ENCODE results near the gene ZNF71.

ZNF71 gene

DNA sequence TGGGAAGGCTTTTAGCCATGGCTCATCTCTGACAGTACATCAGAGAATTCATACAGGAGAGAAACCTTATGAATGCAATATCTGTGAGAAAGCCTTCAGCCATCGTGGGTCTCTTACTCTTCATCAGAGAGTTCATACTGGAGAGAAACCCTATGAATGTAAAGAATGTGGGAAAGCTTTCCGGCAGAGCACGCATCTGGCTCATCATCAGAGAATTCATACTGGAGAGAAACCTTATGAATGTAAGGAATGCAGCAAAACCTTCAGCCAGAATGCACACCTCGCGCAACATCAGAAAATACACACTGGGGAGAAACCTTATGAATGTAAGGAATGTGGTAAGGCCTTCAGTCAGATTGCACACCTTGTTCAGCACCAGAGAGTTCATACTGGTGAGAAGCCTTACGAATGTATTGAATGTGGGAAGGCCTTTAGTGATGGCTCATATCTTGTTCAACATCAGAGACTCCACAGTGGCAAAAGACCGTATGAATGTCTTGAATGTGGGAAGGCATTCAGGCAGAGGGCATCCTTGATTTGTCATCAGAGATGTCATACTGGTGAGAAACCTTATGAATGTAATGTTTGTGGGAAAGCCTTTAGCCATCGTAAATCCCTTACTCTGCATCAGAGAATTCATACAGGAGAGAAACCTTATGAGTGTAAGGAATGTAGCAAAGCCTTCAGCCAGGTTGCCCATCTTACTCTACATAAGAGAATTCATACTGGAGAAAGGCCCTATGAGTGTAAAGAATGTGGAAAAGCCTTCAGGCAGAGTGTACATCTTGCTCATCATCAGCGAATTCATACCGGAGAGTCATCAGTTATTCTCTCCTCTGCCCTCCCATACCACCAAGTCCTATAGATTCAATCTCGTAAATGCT lies 17.1 kb upstream of the ZNF71 start:
- H4K20me1 ChIP-seq (ENCODE audit: insufficient read depth, low read length): no peaks in the 10 kb centered on the region
- H3K36me3 ChIP-seq (replicated peaks; ENCODE audit: low read depth, low read length): no peaks in the 10 kb centered on the region
- H3K4me1 ChIP-seq (ENCODE audit: low read length): no peaks in the 10 kb centered on the region
- no peak overlapping the region for H3K27ac ChIP-seq (ENCODE audit: low read length)
- H3K4me3 ChIP-seq (ENCODE audit: low read length): no peak overlapping the region
- peaks cover 57% of the 10 kb centered on the region for H3K9me3 ChIP-seq (ENCODE audit: insufficient read depth, low read length)
- no peak overlapping the region for H3K4me2 ChIP-seq (ENCODE audit: low read length)
- H2AFZ ChIP-seq (ENCODE audit: low read depth, low read length): no peak overlapping the region
- no peaks in the 10 kb centered on the region for H3K27me3 ChIP-seq (ENCODE audit: low read depth, low read length)
- no peak overlapping the region for H3K9ac ChIP-seq (ENCODE audit: low read length)
- TF ChIP-seq, protein P1, sequence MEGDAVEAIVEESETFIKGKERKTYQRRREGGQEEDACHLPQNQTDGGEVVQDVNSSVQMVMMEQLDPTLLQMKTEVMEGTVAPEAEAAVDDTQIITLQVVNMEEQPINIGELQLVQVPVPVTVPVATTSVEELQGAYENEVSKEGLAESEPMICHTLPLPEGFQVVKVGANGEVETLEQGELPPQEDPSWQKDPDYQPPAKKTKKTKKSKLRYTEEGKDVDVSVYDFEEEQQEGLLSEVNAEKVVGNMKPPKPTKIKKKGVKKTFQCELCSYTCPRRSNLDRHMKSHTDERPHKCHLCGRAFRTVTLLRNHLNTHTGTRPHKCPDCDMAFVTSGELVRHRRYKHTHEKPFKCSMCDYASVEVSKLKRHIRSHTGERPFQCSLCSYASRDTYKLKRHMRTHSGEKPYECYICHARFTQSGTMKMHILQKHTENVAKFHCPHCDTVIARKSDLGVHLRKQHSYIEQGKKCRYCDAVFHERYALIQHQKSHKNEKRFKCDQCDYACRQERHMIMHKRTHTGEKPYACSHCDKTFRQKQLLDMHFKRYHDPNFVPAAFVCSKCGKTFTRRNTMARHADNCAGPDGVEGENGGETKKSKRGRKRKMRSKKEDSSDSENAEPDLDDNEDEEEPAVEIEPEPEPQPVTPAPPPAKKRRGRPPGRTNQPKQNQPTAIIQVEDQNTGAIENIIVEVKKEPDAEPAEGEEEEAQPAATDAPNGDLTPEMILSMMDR (IDR thresholded peaks at IDR 0.05; ENCODE audit: low read depth, low read length): no peak
- TF ChIP-seq EZH2phosphoT487 (IDR thresholded peaks at IDR 0.05; ENCODE audit: low read depth): no peak
- H3K79me2 ChIP-seq (ENCODE audit: low read length): no peaks in the 10 kb centered on the region

DNA sequence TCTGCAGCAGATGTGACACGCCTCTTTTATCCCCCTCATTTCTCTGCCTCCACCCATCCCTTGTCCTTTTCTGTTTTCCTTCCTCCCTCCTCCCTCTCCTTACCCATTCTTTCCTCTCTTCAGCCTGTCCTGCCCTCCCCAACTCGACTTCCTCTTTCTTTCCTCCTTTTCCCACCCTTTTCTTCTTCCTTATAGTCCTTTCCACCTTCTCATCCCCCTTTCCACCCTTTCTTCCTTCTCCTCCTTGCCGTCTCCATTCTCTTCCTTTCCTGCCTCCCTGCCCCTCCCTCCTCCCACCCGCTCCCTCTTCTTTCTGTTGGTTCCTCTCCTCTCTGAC lies 688 bp upstream of the ZNF71 start:
- H3K27ac ChIP-seq (ENCODE audit: low read length): no peak overlapping the region

DNA sequence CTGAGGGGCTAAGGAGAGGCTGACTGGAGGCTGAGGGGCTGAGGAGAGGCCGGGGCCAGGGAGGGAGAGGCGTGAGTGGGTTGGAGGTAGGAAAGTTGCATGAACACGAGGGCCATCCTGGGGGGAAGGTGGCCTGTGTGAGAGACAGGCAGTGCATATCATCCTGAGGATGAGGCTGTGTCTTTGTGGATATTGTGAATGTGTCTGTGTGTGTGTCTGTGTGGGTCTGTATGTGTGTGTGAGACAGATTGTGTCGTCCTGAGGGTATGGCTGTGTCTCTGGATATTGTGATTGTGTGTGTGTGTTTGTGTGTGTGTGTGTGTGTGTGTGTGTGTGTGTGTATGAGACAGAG lies 422 bp downstream of the ZNF71 start:
- peaks cover 16% of the 10 kb centered on the region for H3K9me3 ChIP-seq (ENCODE audit: insufficient read depth, low read length)
- peak overlapping the region; percentile 99 for H2AFZ ChIP-seq (ENCODE audit: low read depth, low read length)
- H3K4me3 ChIP-seq (ENCODE audit: low read length): peak overlapping the region; percentile 93
- peaks cover 38% of the 10 kb centered on the region for H3K79me2 ChIP-seq (ENCODE audit: low read length)
- H3K4me1 ChIP-seq (ENCODE audit: low read length): peaks cover 6% of the 10 kb centered on the region
- H3K27me3 ChIP-seq (ENCODE audit: low read depth, low read length): no peaks in the 10 kb centered on the region
- no peak overlapping the region for H3K27ac ChIP-seq (ENCODE audit: low read length)
- H3K4me2 ChIP-seq (ENCODE audit: low read length): peak overlapping the region; percentile 89
- H3K9ac ChIP-seq (ENCODE audit: low read length): peak overlapping the region; percentile 85
- TF ChIP-seq, protein P1 (IDR thresholded peaks at IDR 0.05; ENCODE audit: low read depth, low read length): no peak
- H4K20me1 ChIP-seq (ENCODE audit: insufficient read depth, low read length): no peaks in the 10 kb centered on the region
- peaks cover 31% of the 10 kb centered on the region for H3K36me3 ChIP-seq (replicated peaks; ENCODE audit: low read depth, low read length)

More for the DNA sequence above, 688 bp upstream of the ZNF71 start:
- peaks cover 6% of the 10 kb centered on the region for H3K4me1 ChIP-seq (ENCODE audit: low read length)
- H2AFZ ChIP-seq (ENCODE audit: low read depth, low read length): peak overlapping the region; percentile 99
- TF ChIP-seq, protein P1 (IDR thresholded peaks at IDR 0.05; ENCODE audit: low read depth, low read length): no peak
- peaks cover 38% of the 10 kb centered on the region for H3K79me2 ChIP-seq (ENCODE audit: low read length)
- peak overlapping the region; percentile 69 for H3K4me2 ChIP-seq (ENCODE audit: low read length)
- peaks cover 19% of the 10 kb centered on the region for H3K9me3 ChIP-seq (ENCODE audit: insufficient read depth, low read length)
- H3K9ac ChIP-seq (ENCODE audit: low read length): peak overlapping the region; percentile 85; the same call in 1 of the 2 replicates
- peaks cover 29% of the 10 kb centered on the region for H3K36me3 ChIP-seq (replicated peaks; ENCODE audit: low read depth, low read length)
- no peaks in the 10 kb centered on the region for H3K27me3 ChIP-seq (ENCODE audit: low read depth, low read length)
- H4K20me1 ChIP-seq (ENCODE audit: insufficient read depth, low read length): no peaks in the 10 kb centered on the region
- peak overlapping the region; percentile 93 for H3K4me3 ChIP-seq (ENCODE audit: low read length)

DNA sequence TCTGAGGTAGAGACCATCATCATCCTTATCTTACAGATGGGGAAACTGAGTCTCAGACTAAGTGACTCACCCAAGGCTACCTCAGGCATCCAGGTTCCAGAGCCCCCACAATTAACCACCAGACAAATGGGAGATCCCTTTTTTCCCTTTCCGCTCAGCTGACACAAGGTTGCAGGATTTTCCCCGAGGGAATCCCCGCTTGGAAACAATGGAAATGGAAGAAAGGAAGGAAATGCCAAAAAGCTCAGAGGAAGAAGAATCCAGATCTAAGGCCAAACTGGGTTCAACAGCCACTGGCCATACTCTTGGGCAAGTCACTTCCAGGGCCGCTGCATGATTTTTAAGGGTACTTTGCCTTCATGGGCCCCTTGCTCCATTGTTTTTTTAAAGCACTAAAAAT lies 1.6 kb downstream of the ZNF71 start:
- no peaks in the 10 kb centered on the region for H3K27me3 ChIP-seq (ENCODE audit: low read depth, low read length)
- H3K27ac ChIP-seq (ENCODE audit: low read length): no peak overlapping the region
- H3K79me2 ChIP-seq (ENCODE audit: low read length): peaks cover 49% of the 10 kb centered on the region
- peaks cover 42% of the 10 kb centered on the region for H3K36me3 ChIP-seq (replicated peaks; ENCODE audit: low read depth, low read length)
- H4K20me1 ChIP-seq (ENCODE audit: insufficient read depth, low read length): no peaks in the 10 kb centered on the region
- no peak overlapping the region for H2AFZ ChIP-seq (ENCODE audit: low read depth, low read length)
- no peak overlapping the region for H3K4me2 ChIP-seq (ENCODE audit: low read length)
- TF ChIP-seq, protein P1 (IDR thresholded peaks at IDR 0.05; ENCODE audit: low read depth, low read length): no peak
- no peak for TF ChIP-seq EZH2phosphoT487 (IDR thresholded peaks at IDR 0.05; ENCODE audit: low read depth)
- H3K4me1 ChIP-seq (ENCODE audit: low read length): peaks cover 6% of the 10 kb centered on the region
- H3K4me3 ChIP-seq (ENCODE audit: low read length): no peak overlapping the region
- peaks cover 13% of the 10 kb centered on the region for H3K9me3 ChIP-seq (ENCODE audit: insufficient read depth, low read length)
- H3K9ac ChIP-seq (ENCODE audit: low read length): no peak overlapping the region
